Vagina (tissue), 2 donors: ENCODE data around the gene AADAT.
A peak's percentile ranks its signal among the peaks of the same experiment; 100 is the strongest.

ENCODE experiments used
- POLR2A ChIP-seq, 2 donors: fragments of 450-650 bp; IDR thresholded peaks; one replicate each; pipeline ENCODE4 v1.6.1; 2017; ENCODE audit warnings: antibody characterized with exemption in 2 of 2, mild to moderate bottlenecking in 2 of 2, moderate library complexity in 2 of 2
- POLR2AphosphoS5 ChIP-seq, 2 donors: sonication (generic); formaldehyde crosslinking; IDR thresholded peaks; one replicate each; pipeline ENCODE4 v1.9.0; 2017; ENCODE audit warnings: antibody characterized with exemption in 2 of 2, mild to moderate bottlenecking in 2 of 2, low read depth in 1 of 2; ENCODE audit not compliant: insufficient read depth in 1 of 2
- TF ChIP-seq, protein P1 (sequence below), 3 experiments: fragments of 450-650 bp in 2 of 3; fragments of 200-600 bp in 1 of 3; sonication (generic) in 1 of 3; IDR thresholded peaks; one replicate each; pipeline ENCODE4 v1.5.1; 2017 to 2019; ENCODE audit warnings: antibody characterized with exemption in 3 of 3, mild to moderate bottlenecking in 2 of 3, moderate library complexity in 2 of 3

DNA sequence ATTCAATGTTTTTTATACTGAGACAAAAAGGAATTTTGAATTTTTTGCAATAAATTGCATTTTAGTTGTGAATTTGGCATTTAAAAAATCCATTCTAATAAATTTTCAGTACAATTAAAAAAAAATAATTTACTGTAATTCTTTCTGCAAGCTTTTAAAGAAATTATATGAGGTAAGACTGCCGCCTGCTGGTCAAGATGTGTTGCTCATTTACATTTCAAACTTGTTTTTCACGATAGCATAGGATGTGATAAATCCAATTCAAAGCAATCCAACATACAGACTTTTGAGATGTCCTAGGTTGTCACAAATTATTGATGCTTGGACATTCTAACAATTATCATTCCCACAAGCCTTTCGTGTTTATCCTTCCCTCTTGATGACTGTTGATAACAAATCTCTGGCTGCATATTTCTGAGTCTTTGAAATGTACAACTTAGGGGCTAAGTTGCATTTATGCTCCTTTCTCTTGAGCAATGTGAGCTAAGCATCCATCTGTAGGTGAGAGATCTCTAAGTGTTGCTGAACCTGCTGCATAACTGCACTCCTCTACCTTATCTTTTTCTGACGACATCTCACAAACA lies 41.9 kb downstream of the AADAT start:
- TF ChIP-seq POLR2AphosphoS5 (IDR thresholded peaks at IDR 0.05; ENCODE audit: insufficient read depth in 1 of 2, low read depth in 1 of 2) = no peak
- TF ChIP-seq, protein P1, sequence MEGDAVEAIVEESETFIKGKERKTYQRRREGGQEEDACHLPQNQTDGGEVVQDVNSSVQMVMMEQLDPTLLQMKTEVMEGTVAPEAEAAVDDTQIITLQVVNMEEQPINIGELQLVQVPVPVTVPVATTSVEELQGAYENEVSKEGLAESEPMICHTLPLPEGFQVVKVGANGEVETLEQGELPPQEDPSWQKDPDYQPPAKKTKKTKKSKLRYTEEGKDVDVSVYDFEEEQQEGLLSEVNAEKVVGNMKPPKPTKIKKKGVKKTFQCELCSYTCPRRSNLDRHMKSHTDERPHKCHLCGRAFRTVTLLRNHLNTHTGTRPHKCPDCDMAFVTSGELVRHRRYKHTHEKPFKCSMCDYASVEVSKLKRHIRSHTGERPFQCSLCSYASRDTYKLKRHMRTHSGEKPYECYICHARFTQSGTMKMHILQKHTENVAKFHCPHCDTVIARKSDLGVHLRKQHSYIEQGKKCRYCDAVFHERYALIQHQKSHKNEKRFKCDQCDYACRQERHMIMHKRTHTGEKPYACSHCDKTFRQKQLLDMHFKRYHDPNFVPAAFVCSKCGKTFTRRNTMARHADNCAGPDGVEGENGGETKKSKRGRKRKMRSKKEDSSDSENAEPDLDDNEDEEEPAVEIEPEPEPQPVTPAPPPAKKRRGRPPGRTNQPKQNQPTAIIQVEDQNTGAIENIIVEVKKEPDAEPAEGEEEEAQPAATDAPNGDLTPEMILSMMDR (IDR thresholded peaks at IDR 0.05) = peak; percentile 69 to 84 (median 76)
- TF ChIP-seq POLR2A (IDR thresholded peaks at IDR 0.05) = no peak
